H54 (cell line): ENCODE data around the gene IFI16.

Experiments used
- DNase-seq: peaks from one replicate; pipeline ENCODE4 v3.0.0; 2011; ENCODE audit warnings: low spot score, mixed read lengths; ENCODE audit not compliant: insufficient read length
- FAIRE-seq: peaks from 3 replicates; lab custom pipeline; 2011; peaks lifted over from hg19 to GRCh38; lab: Jason Lieb, UNC
- POLR2A ChIP-seq: IDR thresholded peaks from 2 replicates; pipeline ENCODE4 v1.6.1; 2011; ENCODE audit warnings: low read depth, mild to moderate bottlenecking, low read length

IFI16 gene

DNA sequence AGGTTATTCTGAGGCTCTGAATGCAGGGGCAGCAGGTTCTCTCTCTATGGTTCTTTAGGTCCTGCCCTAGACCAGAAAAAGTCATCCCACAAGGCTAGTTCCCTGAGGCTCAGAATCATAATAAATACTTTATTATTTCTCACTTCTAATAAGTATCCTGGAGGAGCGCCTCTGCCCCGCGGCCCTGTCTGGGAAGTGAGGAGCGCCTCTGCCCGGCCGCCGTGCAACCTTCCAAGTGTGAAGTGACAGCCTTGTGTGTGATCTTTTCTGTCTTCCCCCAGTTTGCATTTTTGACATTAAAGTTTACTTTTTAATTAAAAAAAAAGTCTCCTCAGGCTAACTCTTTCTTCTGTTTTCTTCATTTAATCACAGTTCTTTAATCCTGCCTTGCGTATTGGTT lies 55.4 kb downstream of the IFI16 start:
- no peak for TF ChIP-seq POLR2A
- FAIRE-seq = no peak

GRCh38 chr1:159066108-159066507 lies 56.4 kb downstream of the IFI16 start:
- DNase-seq = no peak
- no peak for FAIRE-seq
- no peak for TF ChIP-seq POLR2A

More for the DNA sequence above, 55.4 kb downstream of the IFI16 start:
- no peak for DNase-seq

DNA sequence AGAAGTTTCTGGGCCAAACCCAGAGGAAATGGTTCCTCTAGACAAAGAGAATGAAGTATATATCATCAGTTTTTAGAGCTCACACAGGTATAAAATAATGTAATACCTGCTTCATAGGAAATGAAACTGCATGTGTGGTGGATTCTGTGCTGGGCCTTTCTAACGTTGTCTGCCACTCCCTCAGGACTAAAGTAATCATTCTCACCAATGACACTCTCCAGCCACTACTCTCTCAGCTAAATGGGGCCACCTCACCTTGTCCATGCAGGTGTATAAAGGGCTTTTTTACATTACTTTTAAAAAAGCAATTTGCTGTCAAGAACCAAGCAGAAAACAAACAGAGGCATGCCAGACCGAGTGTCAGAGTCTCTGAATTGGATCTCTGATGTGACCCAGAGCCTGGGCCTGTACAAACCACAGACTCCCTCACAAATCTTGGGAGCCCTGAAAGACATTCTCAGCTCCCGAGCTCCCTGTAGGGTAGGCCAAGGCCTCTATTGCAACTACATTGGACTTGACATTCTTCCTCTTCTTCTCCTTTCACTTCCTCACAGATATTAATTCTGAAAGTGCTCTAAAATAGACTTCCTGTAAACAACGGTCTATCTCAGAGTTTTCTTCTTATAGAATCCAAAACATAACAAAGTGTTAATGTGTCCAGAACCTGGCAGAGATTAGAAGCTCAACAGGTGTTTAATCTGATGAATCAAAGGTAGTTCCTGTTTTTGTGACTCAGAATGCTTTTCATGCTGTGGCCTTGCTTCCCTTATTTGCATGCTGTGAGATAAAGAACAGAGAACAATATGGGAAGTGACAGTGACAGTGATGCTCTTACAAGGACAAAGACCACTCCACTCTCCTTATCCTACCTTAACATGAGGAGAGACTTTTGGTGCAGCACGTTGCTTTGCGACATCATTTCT lies 58.3 kb downstream of the IFI16 start:
- DNase-seq (no peak), FAIRE-seq (no peak)
- TF ChIP-seq POLR2A = no peak

- no peak for FAIRE-seq
- no peak for DNase-seq
Measured at GRCh38 chr1:159068886-159069285, 59.2 kb downstream of the IFI16 start.

GRCh38 chr1:159071970-159072582 lies 62.4 kb downstream of the IFI16 start:
- DNase-seq (no peak), FAIRE-seq (peak; percentile 64)
- no peak for TF ChIP-seq POLR2A

More at GRCh38 chr1:159068886-159069285, 59.2 kb downstream of the IFI16 start:
- no peak for TF ChIP-seq POLR2A

- FAIRE-seq = peak; percentile 20
Measured at GRCh38 chr1:159076438-159077119, 66.9 kb downstream of the IFI16 start, which contains the start of gene AIM2. TSS of gene AIM2 (minus strand) at chr1:159076766. CDS start at chr1:159073499, 3,267 bp downstream.

GRCh38 chr1:159077120-159077961 lies 67.6 kb downstream of the IFI16 start:
- DNase-seq (no peak), FAIRE-seq (peak; percentile 99)
- TF ChIP-seq POLR2A = no peak

More at GRCh38 chr1:159076438-159077119, 66.9 kb downstream of the IFI16 start, which contains the start of gene AIM2:
- DNase-seq = no peak
- TF ChIP-seq POLR2A = no peak

- TF ChIP-seq POLR2A = no peak
- FAIRE-seq (no peak), DNase-seq (no peak)
Measured at GRCh38 chr1:159079525-159079924, 69.8 kb downstream of the IFI16 start.

DNA sequence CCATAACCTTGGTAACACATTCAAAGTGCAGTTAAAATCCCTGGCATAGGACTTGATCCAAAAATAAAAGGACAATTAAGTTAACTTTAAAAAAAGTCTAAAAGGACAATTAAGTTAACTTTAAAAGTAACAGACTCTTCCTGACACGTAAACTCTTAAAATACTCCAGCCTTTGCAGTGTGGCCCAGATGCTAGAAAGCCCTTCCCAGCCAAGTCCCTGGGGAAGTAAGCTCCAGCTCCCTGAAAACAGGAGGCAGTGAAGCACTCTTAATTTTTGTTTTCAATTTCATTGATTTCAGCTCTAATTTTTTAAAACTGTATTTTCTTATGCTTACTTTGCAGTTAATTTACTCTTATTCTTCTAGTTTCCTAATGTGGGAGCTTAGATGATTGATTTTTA lies 71.9 kb downstream of the IFI16 start:
- no peak for TF ChIP-seq POLR2A
- no peak for DNase-seq
- FAIRE-seq = no peak

DNA sequence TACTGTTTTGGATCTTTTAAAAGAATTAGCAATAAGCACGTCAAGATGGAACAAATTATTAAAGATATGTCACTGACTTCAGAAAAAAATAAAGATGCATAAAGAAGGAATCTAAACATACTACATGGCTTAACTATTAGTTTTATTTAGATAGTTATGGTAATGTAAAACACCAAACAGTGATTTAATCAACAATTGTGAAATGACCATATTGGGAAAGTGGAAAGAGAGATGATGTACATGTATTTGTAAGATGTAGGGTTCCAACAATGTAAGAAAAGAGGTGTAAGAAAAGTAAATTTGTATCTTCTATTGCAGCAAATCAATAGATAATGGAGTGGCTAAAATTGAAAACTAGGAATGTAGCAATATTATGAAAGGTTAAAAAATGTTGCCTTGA lies 73.3 kb downstream of the IFI16 start:
- TF ChIP-seq POLR2A = no peak
- no peak for DNase-seq
- FAIRE-seq = no peak

GRCh38 chr1:159084152-159084551 lies 74.4 kb downstream of the IFI16 start:
- TF ChIP-seq POLR2A = no peak
- DNase-seq (no peak), FAIRE-seq (no peak)

- FAIRE-seq = no peak
- TF ChIP-seq POLR2A = no peak
- DNase-seq = no peak
Measured at GRCh38 chr1:159084867-159085266, 75.2 kb downstream of the IFI16 start.

DNA sequence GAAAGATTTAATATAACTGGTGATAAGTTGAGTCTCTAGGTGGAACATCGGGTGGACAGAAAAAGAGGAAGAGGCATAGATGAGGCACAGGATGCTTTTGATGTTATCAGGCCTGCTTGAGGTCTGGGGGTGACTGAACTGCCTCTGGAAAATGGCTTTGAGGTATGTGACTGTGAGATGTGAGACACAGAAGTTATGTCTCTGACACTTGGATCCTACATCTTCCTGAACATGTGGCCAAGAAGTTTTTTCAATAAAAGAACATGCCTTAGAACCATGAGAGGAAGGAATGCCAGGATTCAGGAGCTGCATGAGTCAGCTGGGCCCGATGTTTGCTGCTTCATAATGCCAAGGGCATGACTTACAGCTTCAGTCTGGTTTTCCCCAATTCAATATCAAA lies 78.3 kb downstream of the IFI16 start:
- TF ChIP-seq POLR2A = no peak
- DNase-seq (no peak), FAIRE-seq (peak; percentile 62)
